ENCODE measurements around the gene DHRS9.

- TF ChIP-seq POLR2A (IDR thresholded peaks at IDR 0.05) (no peak), CTCF (IDR thresholded peaks at IDR 0.05) (no peak)
Measured at GRCh38 chr2:169065422-169065821, 3.9 kb upstream of the DHRS9 start.
